Lower leg skin (tissue), 4 donors: ENCODE measurements around the gene CENPS. TPM values are rescaled to one million over a fixed set of nuclear protein-coding genes. Genes with fewer than 3 reads are reported as not detected.
"Not testable (repeated sequence)": the region's sequence is repeated elsewhere in the genome, so short reads cannot be mapped to it uniquely, and the experiment has no call there.

Source experiments
- DNase-seq, 2 donors: peaks; one replicate each; pipeline ENCODE4 v3.0.0-alpha.2; 2019; ENCODE audit warnings: low spot score in 2 of 2
- H3K4me3 ChIP-seq: fragments of 200-600 bp; sonication (generic); 2 replicates; pipeline ENCODE4 v1.5.1; 2017; ENCODE audit warnings: mild to moderate bottlenecking, low read depth; ENCODE audit not compliant: poor library complexity, severe bottlenecking
- POLR2A ChIP-seq, 2 donors: fragments of 450-650 bp; IDR thresholded peaks; one replicate each; pipeline ENCODE4 v1.6.1; 2016 to 2017; ENCODE audit warnings: antibody characterized with exemption in 2 of 2, mild to moderate bottlenecking in 1 of 2, moderate library complexity in 1 of 2
- WGBS, 2 donors: methylation state at CpG; one replicate each; pipeline ENCODE4 v1.1.5; 2018; 5-methylcytosine and 5-hydroxymethylcytosine counted together
- intact Hi-C: fragments of 100-400 bp; cut with DNase I; formaldehyde crosslinking; loops from one replicate; pipeline ENCODE4 v1.15.0; 2023; ENCODE audit warnings: low total_unique reads
- total RNA-seq, 4 donors: library from RNA; depleted of rRNA; stranded (reverse); fragments of >200 nt; gene quantifications; one replicate each; pipeline ENCODE4 v1.1.0, GENCODE V29; 2016
- TF ChIP-seq, protein P1 (sequence below), 3 donors: fragments of 450-650 bp; IDR thresholded peaks; one replicate each; pipeline ENCODE4 v1.5.1; 2016; ENCODE audit warnings: antibody characterized with exemption in 3 of 3, mild to moderate bottlenecking in 3 of 3, moderate library complexity in 2 of 3

Gene CENPS
- total RNA-seq, 4 donors from 2014 or later = 0.42 to 1.8 (median 0.97) TPM

DNA sequence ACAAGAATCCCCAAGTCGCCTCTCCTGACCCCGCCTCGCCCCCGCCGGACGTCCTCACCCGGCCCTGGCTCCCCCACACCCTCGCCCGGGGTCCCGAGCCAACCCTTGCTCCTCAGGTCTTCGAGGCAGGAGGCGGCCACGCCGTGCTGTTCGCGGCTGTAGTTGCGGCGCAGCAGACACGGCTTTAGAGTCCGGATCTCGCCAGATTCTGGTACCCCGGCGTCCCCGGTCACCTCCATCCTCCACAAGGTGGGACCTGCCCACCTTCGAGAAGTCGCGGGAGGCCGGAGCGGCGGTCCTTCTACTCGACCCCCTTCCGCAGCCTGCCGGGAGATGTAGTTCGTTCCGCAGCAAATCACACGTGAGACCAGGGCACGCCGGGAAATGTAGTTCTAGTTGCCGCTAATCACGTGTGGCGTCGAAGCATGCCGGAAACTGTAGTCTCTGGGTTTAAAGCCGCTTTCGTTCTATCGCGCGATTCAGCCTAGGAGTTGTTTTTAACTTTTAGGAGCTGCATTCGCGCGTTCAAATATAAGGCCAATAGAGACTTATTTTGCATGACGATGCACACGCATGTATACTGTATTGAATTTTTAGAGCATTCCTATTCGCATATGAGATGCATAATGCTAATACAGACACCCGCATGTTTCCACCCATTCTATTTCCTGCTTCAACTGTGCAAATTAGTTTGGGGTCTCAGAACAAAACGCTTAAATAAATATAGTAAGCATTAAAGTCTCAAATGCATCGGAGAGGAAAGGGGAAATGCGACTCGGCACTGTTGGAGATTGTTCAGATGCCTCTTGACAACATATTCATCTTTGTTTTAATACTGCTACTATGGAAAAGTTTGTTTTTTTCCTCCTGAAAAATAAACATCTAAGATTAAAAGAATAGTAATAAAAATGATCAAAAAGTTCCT, 42.2 kb downstream of the CENPS start, which contains the start of gene DFFA:
Gene DFFA (minus strand): TSS at position 310 of the 925 bp plus-strand sequence. CDS start 71 bp downstream, at position 239.
- WGBS, 2 donors = 1 to 2% methylated on average over 39 to 57 of the region's 59 CpGs
- DNase-seq = peak; percentile 96 to 98
- intact Hi-C loops = no loop called here
- TF ChIP-seq, protein P1, sequence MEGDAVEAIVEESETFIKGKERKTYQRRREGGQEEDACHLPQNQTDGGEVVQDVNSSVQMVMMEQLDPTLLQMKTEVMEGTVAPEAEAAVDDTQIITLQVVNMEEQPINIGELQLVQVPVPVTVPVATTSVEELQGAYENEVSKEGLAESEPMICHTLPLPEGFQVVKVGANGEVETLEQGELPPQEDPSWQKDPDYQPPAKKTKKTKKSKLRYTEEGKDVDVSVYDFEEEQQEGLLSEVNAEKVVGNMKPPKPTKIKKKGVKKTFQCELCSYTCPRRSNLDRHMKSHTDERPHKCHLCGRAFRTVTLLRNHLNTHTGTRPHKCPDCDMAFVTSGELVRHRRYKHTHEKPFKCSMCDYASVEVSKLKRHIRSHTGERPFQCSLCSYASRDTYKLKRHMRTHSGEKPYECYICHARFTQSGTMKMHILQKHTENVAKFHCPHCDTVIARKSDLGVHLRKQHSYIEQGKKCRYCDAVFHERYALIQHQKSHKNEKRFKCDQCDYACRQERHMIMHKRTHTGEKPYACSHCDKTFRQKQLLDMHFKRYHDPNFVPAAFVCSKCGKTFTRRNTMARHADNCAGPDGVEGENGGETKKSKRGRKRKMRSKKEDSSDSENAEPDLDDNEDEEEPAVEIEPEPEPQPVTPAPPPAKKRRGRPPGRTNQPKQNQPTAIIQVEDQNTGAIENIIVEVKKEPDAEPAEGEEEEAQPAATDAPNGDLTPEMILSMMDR (IDR thresholded peaks at IDR 0.05) = no peak
- no peak for TF ChIP-seq POLR2A (IDR thresholded peaks at IDR 0.05)
- peak within 1 kb of the TSS; percentile 61 for H3K4me3 ChIP-seq

DNA sequence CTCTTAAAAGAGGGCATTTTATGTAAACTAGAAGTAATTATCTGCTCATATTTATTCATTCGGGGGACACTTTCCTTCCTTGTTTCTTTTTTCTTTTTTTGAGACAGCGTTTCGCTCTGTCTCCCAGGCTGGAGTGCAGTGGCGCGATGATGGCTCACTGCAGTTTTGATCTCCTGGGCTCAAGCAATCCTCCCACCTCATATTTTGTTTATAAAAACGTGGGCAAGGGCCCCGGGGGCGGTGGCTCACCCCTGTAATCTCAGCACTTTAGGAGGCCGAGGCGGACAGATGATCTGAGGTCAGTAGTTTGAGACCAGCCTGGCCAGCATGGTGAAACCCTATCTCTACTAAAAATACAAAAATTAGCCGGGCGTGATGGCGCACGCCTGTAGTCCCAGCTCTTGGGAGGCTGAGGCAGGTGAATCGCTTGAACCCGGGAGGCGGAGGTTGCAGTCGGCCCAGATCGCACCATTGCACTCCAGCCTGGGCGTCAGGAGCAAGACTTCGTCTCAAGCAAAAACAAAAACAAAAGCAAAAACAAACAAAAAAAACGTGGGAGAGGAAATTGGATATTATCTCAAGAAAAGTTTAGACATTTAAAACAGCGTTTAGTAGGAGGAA, 43.0 kb downstream of the CENPS start:
- TF ChIP-seq, protein P1 (IDR thresholded peaks at IDR 0.05) = no peak
- no peak for TF ChIP-seq POLR2A (IDR thresholded peaks at IDR 0.05)
- no peak for DNase-seq
- no peak overlapping the region for H3K4me3 ChIP-seq
- intact Hi-C loops = no loop called here
- 92% methylated on average over 23 of the region's 23 CpGs for WGBS, 2 donors

DNA sequence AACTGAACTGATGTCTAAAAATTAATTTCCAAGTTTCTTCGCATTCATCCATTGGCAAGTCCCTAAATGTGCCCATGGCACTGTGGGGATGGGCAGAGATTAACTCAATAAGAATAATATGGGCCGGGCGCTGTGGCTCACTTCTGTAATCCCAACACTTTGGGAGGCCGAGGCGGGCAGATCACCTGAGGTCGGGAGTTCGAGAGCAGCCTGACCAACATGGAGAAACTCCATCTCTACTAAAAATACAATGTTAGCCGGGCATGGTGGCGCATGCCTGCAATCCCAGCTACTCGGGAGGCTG, 44.0 kb downstream of the CENPS start:
- DNase-seq, intact Hi-C loops, H3K4me3 ChIP-seq: not testable (repeated sequence)
- WGBS, 2 donors = 85 to 88% methylated on average over 10 of the region's 10 CpGs

DNA sequence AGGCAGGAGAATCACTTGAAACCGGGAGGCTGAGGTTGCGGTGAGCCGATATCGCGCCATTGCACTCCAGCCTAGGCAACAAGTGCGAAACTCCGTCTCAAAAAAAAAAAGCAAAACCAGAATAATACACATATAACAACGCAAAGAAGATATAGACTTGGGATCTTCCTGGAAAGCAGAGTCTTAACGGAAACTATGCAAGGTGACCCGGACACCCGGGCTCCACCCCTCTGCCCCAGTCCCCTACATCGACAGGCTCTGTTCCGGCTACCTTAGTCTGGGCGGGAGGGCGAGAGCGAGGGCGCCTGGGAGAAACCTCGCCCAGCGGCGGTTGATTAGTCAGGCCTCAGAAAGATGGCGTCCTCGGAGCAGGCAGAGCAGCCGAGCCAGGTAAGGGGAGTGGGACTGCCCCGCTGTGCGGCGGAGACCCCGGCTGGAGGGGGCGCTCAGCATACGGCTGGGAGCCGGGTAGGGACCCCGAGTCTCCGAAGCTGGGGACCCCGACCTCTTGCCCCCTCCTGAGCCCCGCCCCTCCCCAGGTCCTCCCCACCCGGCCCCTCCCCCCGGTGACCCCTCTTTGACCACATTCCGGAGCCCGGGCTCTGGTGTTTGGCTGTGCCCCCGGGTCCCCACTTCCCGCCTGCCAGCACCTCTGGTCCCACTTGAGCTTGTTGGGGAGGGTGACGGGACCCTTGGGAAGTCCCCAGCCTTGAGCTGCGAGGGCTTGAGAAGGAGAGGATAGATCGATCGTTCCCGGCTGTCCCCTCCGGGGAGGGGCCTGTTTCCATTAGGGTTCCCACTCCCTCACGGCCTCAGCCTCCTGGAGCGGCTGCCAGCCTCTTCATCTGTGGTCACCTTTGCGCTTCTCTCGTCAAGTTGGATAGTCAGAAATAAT, 44.6 kb downstream of the CENPS start, which contains the start of gene PEX14:
Gene PEX14 (plus strand): TSS at position 338 of the 895 bp plus-strand sequence. CDS start 17 bp downstream, at position 355.
- intact Hi-C loops = no loop called here
- WGBS, 2 donors = 11 to 16% methylated on average over 32 to 44 of the region's 50 CpGs
- peak; percentile 77 to 96 for DNase-seq
- H3K4me3 ChIP-seq = peak within 1 kb of the TSS; percentile 70
- TF ChIP-seq, protein P1 (IDR thresholded peaks at IDR 0.05) = no peak
- TF ChIP-seq POLR2A (IDR thresholded peaks at IDR 0.05) = no peak

DNA sequence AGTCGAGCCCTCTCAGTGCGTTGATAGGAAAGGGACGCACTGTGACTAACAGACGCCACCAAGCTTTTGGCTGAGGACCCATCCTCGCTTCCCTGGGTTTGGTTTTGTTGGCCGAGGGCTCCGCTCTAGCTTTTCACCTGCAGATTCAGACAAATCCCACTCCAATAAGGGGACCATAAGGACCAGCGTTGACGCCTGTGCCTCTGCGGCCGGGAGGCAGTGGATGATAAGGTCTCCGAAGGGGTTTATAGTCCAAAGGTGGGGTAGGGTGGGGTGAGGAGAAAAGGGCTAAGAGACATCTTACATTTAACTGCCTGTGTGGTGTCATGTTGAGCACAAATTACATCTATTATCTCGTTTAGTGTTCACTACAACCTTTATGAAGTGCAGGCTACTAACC, 45.3 kb downstream of the CENPS start:
- 1 to 2% methylated on average over 13 of the region's 13 CpGs for WGBS, 2 donors
- intact Hi-C loops = no loop called here
- no peak for DNase-seq
- no peak for TF ChIP-seq POLR2A (IDR thresholded peaks at IDR 0.05)
- TF ChIP-seq, protein P1 (IDR thresholded peaks at IDR 0.05) = no peak
- peak overlapping the region; percentile 70 for H3K4me3 ChIP-seq
